Activated CD8-positive, alpha-beta T cell treated with anti-CD3 and anti-CD28 coated beads, Interleukin-2, amount 10 ng/mL, durations not matched to agents 7 days and 5 days (primary cell): ENCODE data around the gene HOMER3. TPM values are rescaled to one million over a fixed set of nuclear protein-coding genes. Genes with fewer than 3 reads are reported as not detected.

Source experiments
- total RNA-seq, 2 experiments: library from RNA; stranded (reverse); gene quantifications; one replicate each; pipeline ENCODE4 v1.2.3, GENCODE V29; 2021

Gene HOMER3
- total RNA-seq, 2 experiments from 2014 or later, result not detected

Other genes starting within 250 kb of the HOMER3 start
- not detected for gene COMP, start 149.9 kb downstream of the HOMER3 start, total RNA-seq
- gene UPF1, start 109.3 kb downstream of the HOMER3 start, total RNA-seq, result 10 to 100 TPM; 81.8 to 84.0 TPM
- not detected for gene CERS1, start 45.1 kb downstream of the HOMER3 start, total RNA-seq
- gene COPE, start 21.8 kb downstream of the HOMER3 start, total RNA-seq, result 100 to 1,000 TPM; 248 to 264 TPM
- gene DDX49, start 21.5 kb downstream of the HOMER3 start, total RNA-seq, result 10 to 100 TPM; 56.1 to 57.3 TPM
- gene SUGP2, start 92.3 kb upstream of the HOMER3 start, total RNA-seq, result 100 to 1,000 TPM; 123 to 124 TPM
- gene ARMC6, start 92.4 kb upstream of the HOMER3 start, total RNA-seq, result 10 to 100 TPM; 33.4 to 35.4 TPM
- 10 to 100 TPM; 20.1 to 20.2 TPM for gene SLC25A42, start 122.8 kb upstream of the HOMER3 start, total RNA-seq
- 10 to 100 TPM; 20.3 to 22.8 TPM for gene TMEM161A, start 197.3 kb upstream of the HOMER3 start, total RNA-seq
- 1 to 10 TPM; 2.2 to 3.6 TPM for gene MEF2B, start 229.0 kb upstream of the HOMER3 start, total RNA-seq